Neural cell (in vitro differentiated cells): ENCODE results near the gene MRTFB. TPM values are rescaled to one million over a fixed set of nuclear protein-coding genes. Genes with fewer than 3 reads are reported as not detected.

ENCODE experiments used
- H2AFZ ChIP-seq: fragments of 200-600, 300-800 bp; sonication (generic), shearing (Covaris generic); 2 replicates; pipeline ENCODE4 v1.6.0; 2014; ENCODE audit warnings: low read depth, mild to moderate bottlenecking, antibody characterized with exemption, low read length, moderate library complexity
- H3F3A ChIP-seq: fragments of 200-600 bp; shearing (Covaris generic); 2 replicates; pipeline ENCODE4 v1.6.1; 2016; ENCODE audit warnings: mild to moderate bottlenecking, moderate library complexity, mixed read lengths, antibody characterized with exemption, low read length; ENCODE audit not compliant: insufficient read depth, poor library complexity, severe bottlenecking
- H3K27ac ChIP-seq: fragments of 200-600, 300-800 bp; sonication (generic), shearing (Covaris generic); 2 replicates; pipeline ENCODE4 v1.5.1; 2014; ENCODE audit warnings: mild to moderate bottlenecking, low read length, moderate library complexity
- H3K27me3 ChIP-seq: fragments of 300-800, 200-600 bp; sonication (generic), shearing (Covaris generic); 2 replicates; pipeline ENCODE4 v1.6.0; 2014; ENCODE audit warnings: mild to moderate bottlenecking, low read depth, low read length, moderate library complexity; ENCODE audit not compliant: insufficient read depth
- H3K36me3 ChIP-seq: fragments of 300-800, 200-600 bp; sonication (generic), shearing (Covaris generic); 2 replicates; pipeline ENCODE4 v1.5.1; 2014; ENCODE audit warnings: mild to moderate bottlenecking, antibody characterized with exemption, low read length, moderate library complexity; ENCODE audit not compliant: insufficient read depth
- H3K4me2 ChIP-seq: fragments of 300-800, 200-600 bp; sonication (generic), shearing (Covaris generic); 2 replicates; pipeline ENCODE4 v1.6.0; 2014; ENCODE audit warnings: mild to moderate bottlenecking, low read length
- H3K4me3 ChIP-seq: fragments of 300-800, 200-600 bp; sonication (generic), shearing (Covaris generic); 2 replicates; pipeline ENCODE4 v1.5.1; 2014; ENCODE audit warnings: mild to moderate bottlenecking, low read length, moderate library complexity
- H3K79me2 ChIP-seq: fragments of 200-600 bp; shearing (Covaris generic); replicated peaks from 2 replicates; pipeline ENCODE4 v1.6.0; 2014; ENCODE audit warnings: mild to moderate bottlenecking, low read length, moderate library complexity; ENCODE audit not compliant: insufficient read depth
- H3K9ac ChIP-seq: fragments of 300-800, 200-600 bp; sonication (generic), shearing (Covaris generic); 2 replicates; pipeline ENCODE4 v1.6.1; 2016; ENCODE audit warnings: mild to moderate bottlenecking, low read length, mixed read lengths
- H3K9me2 ChIP-seq: fragments of 200-600 bp; shearing (Covaris generic); 2 replicates; pipeline ENCODE4 v1.6.1; 2016; ENCODE audit warnings: mild to moderate bottlenecking, low read length, mixed read lengths; ENCODE audit not compliant: insufficient read depth
- H3K9me3 ChIP-seq: fragments of 200-600, 300-800 bp; sonication (generic), shearing (Covaris generic); 2 replicates; pipeline ENCODE4 v1.6.1; 2016; ENCODE audit warnings: mild to moderate bottlenecking, mixed run types, low read length, moderate library complexity, mixed read lengths
- H4K20me1 ChIP-seq: fragments of 200-600 bp; shearing (Covaris generic); 2 replicates; pipeline ENCODE4 v1.6.1; 2016; ENCODE audit warnings: mild to moderate bottlenecking, mixed run types; ENCODE audit not compliant: insufficient read depth
- EP300 ChIP-seq: fragments of 450-650 bp; conservative IDR thresholded peaks from 2 replicates; pipeline ENCODE4 v1.6.1; 2014; ENCODE audit warnings: antibody characterized with exemption, mild to moderate bottlenecking, moderate library complexity; ENCODE audit not compliant: poor library complexity, severe bottlenecking
- EZH2 ChIP-seq: fragments of 200-600, 300-800 bp; shearing (Covaris generic), sonication (generic); IDR thresholded peaks from 2 replicates; pipeline ENCODE4 v1.6.1; 2014; ENCODE audit warnings: antibody characterized with exemption, low read length, borderline replicate concordance, mild to moderate bottlenecking; ENCODE audit not compliant: insufficient read depth, poor library complexity, severe bottlenecking
- MXI1 ChIP-seq: fragments of 450-650 bp; conservative IDR thresholded peaks from 2 replicates; pipeline ENCODE4 v1.6.1; 2014; ENCODE audit warnings: antibody characterized with exemption, mild to moderate bottlenecking; ENCODE audit not compliant: poor library complexity, severe bottlenecking
- POLR2AphosphoS5 ChIP-seq: IDR thresholded peaks from 2 replicates; pipeline ENCODE4 v1.6.1; 2012
- RAD21 ChIP-seq: fragments of 450-650 bp; conservative IDR thresholded peaks from 2 replicates; pipeline ENCODE4 v1.6.1; 2014; ENCODE audit warnings: antibody characterized with exemption, mild to moderate bottlenecking, moderate library complexity
- REST ChIP-seq: IDR thresholded peaks from 2 replicates; pipeline ENCODE4 v1.6.1; 2012; ENCODE audit warnings: borderline replicate concordance
- SMC3 ChIP-seq: fragments of 450-650 bp; conservative IDR thresholded peaks from 2 replicates; pipeline ENCODE4 v1.6.1; 2014; ENCODE audit warnings: antibody characterized with exemption, mild to moderate bottlenecking, moderate library complexity; ENCODE audit not compliant: poor library complexity
- TAF1 ChIP-seq: IDR thresholded peaks from 2 replicates; pipeline ENCODE4 v1.6.1; 2012; ENCODE audit warnings: low read depth
- polyA plus RNA-seq: library from polyadenylated mRNA; depleted of rRNA; stranded (reverse); fragments of >200 nt; gene quantifications from 2 replicates; pipeline ENCODE4 v1.2.3, GENCODE V29; 2014
- TF ChIP-seq, protein P1 (sequence below): fragments of 450-650 bp; IDR thresholded peaks from 2 replicates; pipeline ENCODE4 v1.5.1; 2014; ENCODE audit warnings: antibody characterized with exemption, mild to moderate bottlenecking, moderate library complexity; ENCODE audit not compliant: poor library complexity, severe bottlenecking

MRTFB gene
- polyA plus RNA-seq, 1 donor from 2014 or later: 18.6 TPM

DNA sequence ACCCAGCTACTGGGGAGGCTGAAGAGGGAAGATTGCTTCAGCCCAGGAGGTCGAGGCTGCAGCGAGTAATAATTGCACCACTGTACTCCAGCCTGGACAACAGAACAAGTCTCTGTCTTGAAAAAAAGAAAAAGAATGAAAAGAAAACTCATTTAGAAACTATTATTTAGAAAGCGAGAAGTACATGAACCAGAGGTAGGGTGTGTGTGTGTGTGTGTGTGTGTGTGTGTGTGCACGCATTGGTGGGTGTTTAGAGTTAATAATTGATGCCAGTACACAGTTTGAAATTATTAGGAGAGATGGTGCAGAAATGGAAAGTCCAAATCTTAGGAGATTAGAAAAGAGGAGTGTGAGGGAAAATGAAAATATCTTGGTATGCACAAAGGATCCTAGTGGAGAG is 106.6 kb downstream of the MRTFB start:
- H3K4me3 ChIP-seq: no peak overlapping the region
- H2AFZ ChIP-seq: no peak overlapping the region
- H3K27ac ChIP-seq: no peak overlapping the region
- H4K20me1 ChIP-seq: no peaks in the 10 kb centered on the region
- H3K79me2 ChIP-seq: no peaks in the 10 kb centered on the region
- H3K9ac ChIP-seq: no peak overlapping the region
- H3K9me3 ChIP-seq: no peaks in the 10 kb centered on the region
- H3F3A ChIP-seq: no peaks in the 10 kb centered on the region
- no peaks in the 10 kb centered on the region for H3K9me2 ChIP-seq
- H3K27me3 ChIP-seq: no peaks in the 10 kb centered on the region
- no peaks in the 10 kb centered on the region for H3K36me3 ChIP-seq
- H3K4me2 ChIP-seq: no peak overlapping the region
- TF ChIP-seq EZH2 (no peak), REST (no peak), EP300 (no peak), RAD21 (no peak), POLR2AphosphoS5 (no peak), TAF1 (no peak), SMC3 (no peak), MXI1 (no peak)
- TF ChIP-seq, protein P1, sequence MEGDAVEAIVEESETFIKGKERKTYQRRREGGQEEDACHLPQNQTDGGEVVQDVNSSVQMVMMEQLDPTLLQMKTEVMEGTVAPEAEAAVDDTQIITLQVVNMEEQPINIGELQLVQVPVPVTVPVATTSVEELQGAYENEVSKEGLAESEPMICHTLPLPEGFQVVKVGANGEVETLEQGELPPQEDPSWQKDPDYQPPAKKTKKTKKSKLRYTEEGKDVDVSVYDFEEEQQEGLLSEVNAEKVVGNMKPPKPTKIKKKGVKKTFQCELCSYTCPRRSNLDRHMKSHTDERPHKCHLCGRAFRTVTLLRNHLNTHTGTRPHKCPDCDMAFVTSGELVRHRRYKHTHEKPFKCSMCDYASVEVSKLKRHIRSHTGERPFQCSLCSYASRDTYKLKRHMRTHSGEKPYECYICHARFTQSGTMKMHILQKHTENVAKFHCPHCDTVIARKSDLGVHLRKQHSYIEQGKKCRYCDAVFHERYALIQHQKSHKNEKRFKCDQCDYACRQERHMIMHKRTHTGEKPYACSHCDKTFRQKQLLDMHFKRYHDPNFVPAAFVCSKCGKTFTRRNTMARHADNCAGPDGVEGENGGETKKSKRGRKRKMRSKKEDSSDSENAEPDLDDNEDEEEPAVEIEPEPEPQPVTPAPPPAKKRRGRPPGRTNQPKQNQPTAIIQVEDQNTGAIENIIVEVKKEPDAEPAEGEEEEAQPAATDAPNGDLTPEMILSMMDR: no peak

DNA sequence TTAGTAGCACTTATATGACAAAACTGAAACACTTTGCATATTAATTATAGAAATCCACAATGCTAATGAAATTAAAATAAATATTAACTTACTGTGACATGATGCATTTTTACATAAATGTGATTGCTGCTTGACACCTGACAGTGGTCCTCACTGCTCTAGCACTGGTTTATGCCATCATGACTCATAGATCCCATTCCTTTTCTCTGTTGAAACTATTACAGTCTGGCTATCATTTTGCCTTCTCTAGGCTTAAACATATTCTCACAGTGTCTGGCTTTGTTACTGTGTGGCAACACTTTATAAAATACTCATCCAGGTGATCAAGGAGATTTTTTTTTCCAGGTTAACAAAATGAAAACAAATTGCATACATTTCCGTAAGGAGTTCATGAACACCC is 108.0 kb downstream of the MRTFB start:
- H2AFZ ChIP-seq: no peak overlapping the region
- no peaks in the 10 kb centered on the region for H3F3A ChIP-seq
- H3K9me2 ChIP-seq: no peaks in the 10 kb centered on the region
- H4K20me1 ChIP-seq: no peaks in the 10 kb centered on the region
- no peak overlapping the region for H3K9ac ChIP-seq
- no peaks in the 10 kb centered on the region for H3K9me3 ChIP-seq
- no peak overlapping the region for H3K4me2 ChIP-seq
- H3K27me3 ChIP-seq: no peaks in the 10 kb centered on the region
- no peaks in the 10 kb centered on the region for H3K79me2 ChIP-seq
- H3K36me3 ChIP-seq: no peaks in the 10 kb centered on the region
- H3K4me3 ChIP-seq: no peak overlapping the region
- no peak overlapping the region for H3K27ac ChIP-seq
- TF ChIP-seq SMC3 (no peak), EZH2 (no peak), EP300 (no peak), RAD21 (no peak), REST (no peak), POLR2AphosphoS5 (no peak), MXI1 (no peak), TAF1 (no peak)
- TF ChIP-seq, protein P1: no peak
